GM10266 (cell line): ENCODE data around the gene VPS35.

Source experiments
- DNase-seq: peaks from one replicate; pipeline ENCODE4 v3.0.0; 2012; ENCODE audit errors: extremely low spot score
- TF ChIP-seq, protein P1 (sequence below): IDR thresholded peaks from 2 replicates; pipeline ENCODE4 v1.5.1; 2012; ENCODE audit warnings: mild to moderate bottlenecking, low read depth; ENCODE audit not compliant: control insufficient read depth, insufficient read depth; ENCODE audit errors: missing control alignments

Gene VPS35

DNA sequence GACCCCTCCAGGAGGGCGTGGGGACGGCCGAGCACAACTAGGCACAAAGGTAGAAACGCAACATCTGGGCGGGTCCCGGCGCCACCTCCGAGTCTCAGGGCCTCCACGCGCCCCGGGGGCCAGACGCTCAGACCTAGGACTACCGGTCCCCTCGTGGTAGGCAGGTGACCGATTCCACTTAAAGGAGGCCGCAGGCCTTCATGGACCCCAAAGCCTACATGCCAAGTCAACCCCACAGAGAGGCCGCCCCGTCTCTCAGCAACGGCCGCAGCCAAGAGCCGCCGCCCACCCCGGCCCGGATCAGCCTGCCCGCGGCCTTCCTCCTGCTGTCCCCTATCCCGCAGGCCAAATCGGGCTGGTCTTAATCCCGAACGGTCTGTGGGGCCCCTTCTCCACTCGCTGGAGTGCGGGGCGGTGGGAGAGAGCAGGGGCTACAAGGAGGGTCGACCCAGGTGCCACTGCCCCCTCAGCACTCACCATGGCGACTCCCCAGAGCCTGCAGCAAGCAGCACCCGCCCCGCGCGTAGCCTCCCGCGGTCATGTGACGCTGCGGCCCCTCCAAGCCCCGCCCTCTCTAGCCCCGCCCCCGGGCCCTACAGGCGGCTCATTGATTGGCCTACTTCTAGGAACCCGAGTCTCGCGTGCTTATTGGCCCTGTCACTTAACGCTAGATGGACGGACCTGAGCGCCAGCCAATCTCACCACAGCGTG, at the start of gene VPS35:
Gene VPS35, minus strand, starts transcription at position 525 of the 711 bp plus-strand sequence. Its CDS starts 45 bp downstream, at position 480.
- TF ChIP-seq, protein P1, sequence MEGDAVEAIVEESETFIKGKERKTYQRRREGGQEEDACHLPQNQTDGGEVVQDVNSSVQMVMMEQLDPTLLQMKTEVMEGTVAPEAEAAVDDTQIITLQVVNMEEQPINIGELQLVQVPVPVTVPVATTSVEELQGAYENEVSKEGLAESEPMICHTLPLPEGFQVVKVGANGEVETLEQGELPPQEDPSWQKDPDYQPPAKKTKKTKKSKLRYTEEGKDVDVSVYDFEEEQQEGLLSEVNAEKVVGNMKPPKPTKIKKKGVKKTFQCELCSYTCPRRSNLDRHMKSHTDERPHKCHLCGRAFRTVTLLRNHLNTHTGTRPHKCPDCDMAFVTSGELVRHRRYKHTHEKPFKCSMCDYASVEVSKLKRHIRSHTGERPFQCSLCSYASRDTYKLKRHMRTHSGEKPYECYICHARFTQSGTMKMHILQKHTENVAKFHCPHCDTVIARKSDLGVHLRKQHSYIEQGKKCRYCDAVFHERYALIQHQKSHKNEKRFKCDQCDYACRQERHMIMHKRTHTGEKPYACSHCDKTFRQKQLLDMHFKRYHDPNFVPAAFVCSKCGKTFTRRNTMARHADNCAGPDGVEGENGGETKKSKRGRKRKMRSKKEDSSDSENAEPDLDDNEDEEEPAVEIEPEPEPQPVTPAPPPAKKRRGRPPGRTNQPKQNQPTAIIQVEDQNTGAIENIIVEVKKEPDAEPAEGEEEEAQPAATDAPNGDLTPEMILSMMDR: peak; percentile 26
- DNase-seq: peak; percentile 95

DNA sequence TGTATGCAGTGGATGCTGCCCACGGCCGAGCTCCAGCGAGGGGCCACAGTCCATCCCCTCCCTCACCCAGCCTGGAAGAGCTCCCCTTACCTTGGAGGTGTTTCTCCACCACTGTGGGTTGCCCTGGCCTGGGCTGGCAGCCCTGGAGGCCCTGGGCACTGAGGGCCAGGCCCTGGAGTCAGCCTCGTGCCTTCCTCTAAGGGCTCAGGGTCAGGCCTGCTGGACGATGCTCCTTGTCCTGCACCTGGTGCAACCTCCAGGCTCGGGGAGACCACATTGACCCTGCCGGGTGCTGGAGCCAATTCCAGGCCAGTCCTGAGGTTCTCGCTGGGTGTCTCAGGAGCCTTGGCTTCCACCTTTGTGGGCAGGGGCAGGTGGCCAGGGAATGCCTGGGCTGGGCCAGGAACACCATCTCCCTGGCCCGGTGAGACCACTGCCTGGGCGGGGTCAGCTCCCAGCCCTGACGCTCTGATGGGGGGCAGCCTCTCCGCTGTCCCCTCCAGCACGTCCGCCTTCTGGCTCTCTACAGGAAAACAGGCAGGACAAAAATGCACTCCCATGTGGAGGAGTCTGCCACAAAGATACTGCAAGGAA, 48.7 kb upstream of the VPS35 start:
- no peak for DNase-seq
- TF ChIP-seq, protein P1: no peak

- DNase-seq: no peak
- TF ChIP-seq, protein P1: no peak
Measured at GRCh38 chr16:46736695-46737094, 47.7 kb upstream of the VPS35 start.

DNA sequence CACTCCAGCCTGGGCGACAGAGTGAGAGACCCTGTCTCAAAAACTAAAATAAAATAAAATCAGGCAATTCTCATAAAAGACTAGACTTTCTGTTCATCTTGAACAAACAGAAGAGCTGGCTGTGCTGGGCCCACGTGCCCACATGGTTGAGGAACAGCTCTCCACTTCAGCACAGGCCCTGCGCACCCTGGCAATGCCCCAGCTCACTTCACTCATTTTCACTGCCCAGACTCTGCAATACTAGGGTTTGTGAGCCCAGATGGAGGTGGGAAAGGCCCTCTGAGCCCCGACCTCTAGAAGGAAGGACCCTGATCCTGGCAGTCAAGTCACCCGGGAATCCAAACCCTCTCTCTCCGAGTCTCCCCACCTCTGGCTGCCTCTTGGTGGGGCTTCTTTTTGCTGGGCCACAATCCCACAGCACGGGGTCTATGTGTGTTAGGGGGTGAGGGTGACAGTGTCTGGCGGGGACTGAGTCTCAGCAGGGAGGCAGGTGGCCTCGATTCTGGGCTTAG, 44.4 kb upstream of the VPS35 start:
- DNase-seq: no peak
- TF ChIP-seq, protein P1: no peak

DNA sequence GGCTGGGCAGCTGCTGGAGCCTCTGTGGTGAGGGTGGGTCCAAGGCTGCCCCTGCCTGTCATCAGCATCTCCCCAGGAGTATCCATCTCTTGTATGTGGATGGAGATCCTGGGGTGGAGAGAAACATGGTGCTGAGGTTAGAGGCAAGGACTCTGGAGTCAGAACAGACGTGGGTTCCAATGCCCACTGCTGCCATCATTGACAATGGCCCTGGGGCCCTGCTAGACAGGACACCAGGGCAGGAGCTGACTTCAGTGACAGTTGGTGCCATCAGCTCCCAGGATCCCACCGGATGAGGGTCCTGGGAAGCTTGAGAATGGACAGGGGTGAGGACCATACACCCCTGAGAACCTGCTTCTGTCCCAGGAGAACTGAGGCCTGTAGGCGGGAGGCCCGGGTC, 43.6 kb upstream of the VPS35 start:
- DNase-seq: no peak
- TF ChIP-seq, protein P1: no peak

DNA sequence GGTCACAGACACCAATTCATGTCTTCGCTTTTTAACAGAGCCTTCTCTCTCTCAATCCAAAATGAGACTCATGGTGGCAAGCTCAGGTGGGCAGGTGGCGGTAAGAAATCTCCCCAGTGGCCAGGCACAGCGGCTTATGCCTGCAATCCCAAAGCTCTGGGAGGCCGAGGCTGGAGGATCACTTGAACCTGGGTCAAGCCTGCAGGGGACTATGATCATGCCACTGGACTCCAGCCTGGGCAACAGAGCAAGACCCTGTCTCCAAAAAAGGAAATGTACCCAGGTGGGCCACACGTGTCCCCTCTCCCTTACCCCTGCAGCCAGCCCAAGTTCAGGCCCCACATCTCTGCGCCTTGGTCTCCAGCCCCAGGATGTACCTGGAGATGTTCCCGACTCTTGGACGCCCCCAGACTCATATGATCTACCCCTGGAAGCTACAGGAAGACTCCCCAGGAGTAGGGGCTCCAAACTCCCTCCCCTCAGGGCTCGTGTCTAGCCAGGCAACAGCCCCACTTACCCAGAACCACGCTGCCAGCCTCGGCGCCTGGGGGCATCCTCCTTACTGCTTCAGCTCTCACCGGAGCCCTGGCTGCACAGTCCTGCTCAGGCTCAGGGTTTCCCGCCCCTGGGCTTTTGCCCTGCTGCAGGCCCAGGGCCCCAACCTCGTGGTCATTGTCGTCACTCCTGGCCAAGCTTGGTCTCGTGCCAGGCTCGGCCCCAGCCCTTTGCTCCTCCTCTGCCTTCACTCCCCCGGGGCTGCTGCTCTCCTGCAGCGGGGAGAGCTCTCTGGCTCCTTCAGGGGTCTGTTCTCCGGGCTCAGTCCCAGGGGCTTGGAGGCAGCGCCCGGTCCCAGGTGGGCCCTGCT, 42.9 kb upstream of the VPS35 start:
- no peak for DNase-seq
- TF ChIP-seq, protein P1: no peak
